GM18505 (cell line): Measurements from ENCODE around the gene DENND2A.

Source experiments
- ATAC-seq: cut with Tn5 transposase; IDR thresholded peaks from one replicate; pipeline ENCODE4 v1.9.1; 2021; ENCODE audit not compliant: unreplicated experiment
- POLR2A ChIP-seq: IDR thresholded peaks from 4 replicates; pipeline ENCODE4 v1.6.1; 2011; ENCODE audit warnings: borderline replicate concordance; ENCODE audit not compliant: insufficient read depth, insufficient read length; ENCODE audit errors: extremely low read depth

Gene DENND2A, protein sequence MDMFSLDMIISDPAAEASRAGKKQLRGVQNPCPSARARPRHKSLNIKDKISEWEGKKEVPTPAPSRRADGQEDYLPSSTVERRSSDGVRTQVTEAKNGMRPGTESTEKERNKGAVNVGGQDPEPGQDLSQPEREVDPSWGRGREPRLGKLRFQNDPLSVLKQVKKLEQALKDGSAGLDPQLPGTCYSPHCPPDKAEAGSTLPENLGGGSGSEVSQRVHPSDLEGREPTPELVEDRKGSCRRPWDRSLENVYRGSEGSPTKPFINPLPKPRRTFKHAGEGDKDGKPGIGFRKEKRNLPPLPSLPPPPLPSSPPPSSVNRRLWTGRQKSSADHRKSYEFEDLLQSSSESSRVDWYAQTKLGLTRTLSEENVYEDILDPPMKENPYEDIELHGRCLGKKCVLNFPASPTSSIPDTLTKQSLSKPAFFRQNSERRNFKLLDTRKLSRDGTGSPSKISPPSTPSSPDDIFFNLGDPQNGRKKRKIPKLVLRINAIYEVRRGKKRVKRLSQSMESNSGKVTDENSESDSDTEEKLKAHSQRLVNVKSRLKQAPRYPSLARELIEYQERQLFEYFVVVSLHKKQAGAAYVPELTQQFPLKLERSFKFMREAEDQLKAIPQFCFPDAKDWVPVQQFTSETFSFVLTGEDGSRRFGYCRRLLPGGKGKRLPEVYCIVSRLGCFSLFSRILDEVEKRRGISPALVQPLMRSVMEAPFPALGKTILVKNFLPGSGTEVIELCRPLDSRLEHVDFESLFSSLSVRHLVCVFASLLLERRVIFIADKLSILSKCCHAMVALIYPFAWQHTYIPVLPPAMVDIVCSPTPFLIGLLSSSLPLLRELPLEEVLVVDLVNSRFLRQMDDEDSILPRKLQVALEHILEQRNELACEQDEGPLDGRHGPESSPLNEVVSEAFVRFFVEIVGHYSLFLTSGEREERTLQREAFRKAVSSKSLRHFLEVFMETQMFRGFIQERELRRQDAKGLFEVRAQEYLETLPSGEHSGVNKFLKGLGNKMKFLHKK

DNA sequence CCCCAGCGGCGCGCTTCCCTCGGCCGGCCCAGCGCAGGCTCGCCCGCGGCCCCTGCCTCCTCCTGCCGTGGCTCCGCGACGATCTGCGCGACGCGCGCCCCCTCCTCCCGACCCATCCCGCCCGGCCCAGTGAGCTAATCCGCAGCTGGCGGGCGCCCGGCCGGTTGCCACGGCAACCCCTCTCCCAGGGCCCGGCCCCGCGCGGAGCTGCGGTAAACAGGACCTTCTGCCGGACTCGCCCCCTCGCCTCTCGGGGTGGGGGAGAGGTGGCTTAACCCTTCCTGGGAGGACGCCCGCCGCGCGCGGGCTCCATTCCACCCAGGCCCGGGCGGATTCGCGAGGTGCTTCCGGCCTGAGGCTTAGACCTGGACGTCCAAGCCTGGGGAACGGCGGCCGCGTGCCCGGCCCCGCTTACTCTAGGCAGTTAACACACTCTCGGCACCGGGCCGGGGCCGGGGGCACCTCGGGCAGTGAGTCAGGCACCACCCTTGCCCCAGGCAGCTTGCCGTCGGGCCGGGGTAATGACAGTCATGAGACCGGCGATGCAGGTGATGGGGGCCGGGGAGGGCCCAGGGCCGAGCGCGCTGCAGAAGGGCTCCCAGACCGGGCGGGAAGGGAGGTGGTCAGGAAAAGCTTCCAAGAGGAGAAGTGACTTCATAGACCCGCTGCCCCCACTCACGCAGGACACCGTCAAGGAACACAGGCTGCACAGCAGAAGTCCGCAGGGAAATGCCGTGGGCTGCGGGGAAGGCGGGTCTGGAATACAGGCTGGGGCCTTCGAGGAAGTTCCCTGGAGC is at the start of gene DENND2A:
DENND2A (minus strand) TSS at position 87 of the 797 bp plus-strand sequence. CDS start 38,416 bp downstream, outside the sequence.
- no peak for TF ChIP-seq POLR2A
- no peak for ATAC-seq

DNA sequence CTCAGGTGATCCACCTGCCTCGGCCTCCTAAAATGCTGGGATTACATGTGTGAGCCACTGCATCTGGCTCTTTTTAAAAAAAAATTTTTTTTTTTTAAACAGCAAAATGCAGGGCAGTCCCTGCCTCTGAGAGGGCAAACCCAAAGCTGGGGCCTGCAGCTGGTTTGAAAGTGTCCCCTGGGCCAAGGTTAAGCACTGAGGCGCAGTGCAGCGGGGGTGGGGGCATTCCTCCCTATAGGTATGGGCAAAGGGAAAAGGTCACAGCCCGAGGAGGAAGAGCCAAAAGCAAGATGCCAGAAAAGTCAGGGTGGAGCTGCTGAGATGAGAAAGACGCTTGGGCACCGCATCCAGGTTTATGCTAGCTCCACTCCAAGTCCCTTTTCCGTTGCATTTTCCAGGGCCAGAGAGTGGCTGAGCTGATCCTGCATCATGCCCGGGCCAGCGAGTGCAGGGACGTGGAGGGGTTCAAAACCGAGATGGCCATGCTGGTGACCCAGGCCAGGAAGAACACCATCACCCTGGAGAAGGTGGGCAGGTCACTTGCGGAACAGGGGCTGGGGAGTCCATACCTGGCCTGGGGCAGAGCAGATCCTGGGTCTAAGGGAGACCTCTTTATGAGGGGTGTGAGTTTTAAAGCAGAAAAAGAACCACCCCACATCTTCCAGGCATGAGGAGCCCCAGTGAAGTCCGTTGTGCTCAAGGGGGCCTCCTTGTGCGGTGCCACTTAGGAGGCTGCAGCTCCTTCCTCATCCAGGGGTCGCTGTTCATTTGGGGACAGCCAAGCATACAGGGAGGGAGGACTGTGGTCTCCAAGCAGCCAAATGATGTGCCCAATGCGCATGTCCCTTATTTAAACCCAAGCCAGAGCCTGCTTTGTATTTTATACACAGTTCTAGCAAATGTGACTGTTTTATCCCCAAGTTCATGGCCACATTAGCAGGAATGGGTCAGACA is 48.9 kb upstream of the DENND2A start:
- ATAC-seq = no peak

DNA sequence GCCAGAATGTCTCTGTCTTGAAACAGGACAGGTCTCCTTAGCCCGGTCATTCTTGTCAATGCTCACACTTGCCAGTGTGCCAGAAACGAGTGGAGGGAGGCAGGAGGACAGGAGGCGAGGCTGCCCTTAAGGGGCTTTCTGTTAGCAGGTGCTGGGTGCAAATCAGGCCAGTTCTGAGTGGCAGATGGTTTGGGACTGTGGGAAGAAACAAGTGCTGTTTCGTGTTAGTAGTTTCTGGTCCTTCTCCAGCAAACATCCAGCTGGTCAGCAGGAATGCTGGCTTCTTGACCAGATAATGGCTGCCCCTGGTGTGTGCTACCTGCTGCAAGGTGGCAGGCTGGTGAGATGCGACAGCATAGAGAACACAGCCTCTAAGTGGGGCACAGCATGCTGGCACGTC is 47.7 kb upstream of the DENND2A start:
- ATAC-seq = no peak
- TF ChIP-seq POLR2A = no peak

More for the DNA sequence above, 48.9 kb upstream of the DENND2A start:
- TF ChIP-seq POLR2A = no peak

DNA sequence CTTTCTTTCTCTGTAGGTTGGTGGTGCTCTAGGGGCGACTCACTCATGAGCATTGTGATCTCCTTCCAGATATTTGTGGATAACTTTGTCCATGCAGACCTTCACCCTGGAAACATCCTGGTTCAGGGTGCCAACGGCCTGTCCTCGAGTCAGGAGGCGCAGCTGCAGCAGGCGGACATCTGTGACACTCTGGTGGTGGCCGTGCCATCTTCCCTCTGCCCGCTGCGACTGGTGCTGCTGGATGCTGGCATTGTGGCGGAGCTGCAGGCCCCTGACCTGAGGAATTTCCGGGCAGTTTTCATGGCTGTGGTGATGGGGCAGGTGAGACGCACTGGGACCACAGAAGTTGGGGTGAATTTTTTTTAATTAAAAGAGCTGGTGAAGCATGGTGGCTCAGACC is 46.3 kb upstream of the DENND2A start:
- ATAC-seq = no peak
- no peak for TF ChIP-seq POLR2A

DNA sequence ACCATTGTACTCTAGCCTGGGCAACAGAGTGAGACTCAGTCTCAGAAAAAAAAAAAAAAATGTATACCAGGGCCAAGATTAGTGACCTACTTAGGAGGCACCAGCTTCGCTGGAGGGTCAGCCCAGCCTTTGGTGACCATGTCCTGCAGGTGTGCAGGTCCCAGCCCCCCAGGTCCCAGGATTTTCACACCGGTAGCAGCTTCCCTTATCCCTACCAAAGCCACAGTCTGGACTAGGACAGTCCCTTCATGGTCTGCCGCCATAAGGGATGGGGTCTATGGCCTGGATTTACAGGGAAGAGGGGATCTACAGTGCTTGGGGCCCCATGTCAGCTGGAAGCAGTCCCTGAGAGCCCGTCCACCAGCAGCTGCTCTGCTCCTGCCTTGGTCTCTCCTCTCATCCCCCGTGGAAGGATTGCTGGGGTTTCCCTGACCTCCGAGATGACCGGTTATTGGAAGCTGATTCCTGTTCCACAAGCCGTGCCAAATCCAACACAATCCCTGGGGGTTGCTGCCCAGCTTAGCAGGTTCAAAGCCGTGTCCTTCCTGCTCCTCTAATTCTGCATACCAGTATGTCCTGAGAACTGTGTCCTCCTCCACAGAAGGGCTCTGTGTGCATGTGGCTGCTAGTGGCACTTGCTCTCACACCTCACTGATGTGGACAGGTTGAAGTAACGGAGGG is 44.9 kb upstream of the DENND2A start:
- ATAC-seq = no peak
- TF ChIP-seq POLR2A = no peak

DNA sequence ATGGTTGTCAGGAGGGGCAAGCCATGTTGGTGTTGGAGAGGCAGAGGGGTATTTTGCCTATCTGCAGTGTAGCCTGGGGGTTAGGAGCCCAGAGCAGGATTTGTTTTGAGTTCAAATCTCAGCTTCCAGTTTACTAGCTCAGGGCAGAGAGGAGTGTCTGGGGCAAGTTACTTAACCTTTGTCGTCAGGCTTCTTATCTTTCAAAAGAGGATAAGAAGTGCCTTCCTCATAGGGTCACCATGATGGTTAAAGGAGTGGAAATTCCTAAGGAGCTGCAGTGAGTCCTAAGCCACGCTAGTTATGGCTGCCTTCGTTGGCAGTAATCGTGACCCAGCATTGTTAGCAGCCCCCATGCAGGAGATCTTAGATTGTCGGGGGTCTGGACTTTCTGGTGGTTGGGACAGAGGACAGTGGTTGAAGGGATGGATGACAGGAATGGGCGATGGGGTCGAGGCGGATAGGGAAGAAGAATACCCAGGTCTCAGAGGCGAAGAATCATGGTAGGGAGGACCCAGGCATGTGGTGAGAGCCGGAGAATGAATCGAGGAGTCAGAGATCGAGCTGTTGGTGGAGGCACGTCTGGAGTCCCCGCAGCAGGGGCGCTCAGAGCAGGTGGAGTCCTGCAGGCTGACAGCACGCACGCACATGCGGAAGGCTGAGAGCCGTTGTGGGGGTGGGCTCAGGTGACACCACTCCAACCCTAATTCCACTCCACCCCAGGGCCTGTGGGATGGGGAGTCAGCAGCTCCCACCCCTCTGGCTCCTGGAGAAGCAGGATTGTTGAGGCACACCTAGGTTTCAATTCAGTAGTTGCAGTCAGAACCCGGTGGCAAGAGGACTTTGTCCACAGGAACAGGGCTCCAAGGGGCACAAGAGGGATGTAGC is 43.7 kb upstream of the DENND2A start:
- TF ChIP-seq POLR2A = no peak
- ATAC-seq = no peak

DNA sequence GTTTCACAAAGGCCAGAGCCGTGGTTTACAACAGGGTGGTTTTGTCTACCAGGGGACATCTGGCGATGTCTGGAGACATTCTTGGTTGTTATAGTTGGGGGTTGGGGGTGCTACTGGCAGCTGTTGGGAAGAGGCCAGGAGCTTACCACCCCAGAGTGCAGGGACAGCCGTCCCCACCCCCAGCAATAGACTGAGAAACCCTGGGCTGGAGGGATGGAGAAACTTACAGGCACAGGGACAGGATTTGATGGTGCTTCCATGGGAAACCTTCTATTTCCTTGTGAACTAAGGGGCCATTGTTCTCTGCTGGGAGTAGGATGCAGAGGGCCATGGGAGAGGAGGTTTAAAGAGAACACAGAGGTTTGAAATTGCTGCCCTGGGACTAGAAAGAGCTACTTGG is 43.0 kb upstream of the DENND2A start:
- ATAC-seq = no peak
- no peak for TF ChIP-seq POLR2A

DNA sequence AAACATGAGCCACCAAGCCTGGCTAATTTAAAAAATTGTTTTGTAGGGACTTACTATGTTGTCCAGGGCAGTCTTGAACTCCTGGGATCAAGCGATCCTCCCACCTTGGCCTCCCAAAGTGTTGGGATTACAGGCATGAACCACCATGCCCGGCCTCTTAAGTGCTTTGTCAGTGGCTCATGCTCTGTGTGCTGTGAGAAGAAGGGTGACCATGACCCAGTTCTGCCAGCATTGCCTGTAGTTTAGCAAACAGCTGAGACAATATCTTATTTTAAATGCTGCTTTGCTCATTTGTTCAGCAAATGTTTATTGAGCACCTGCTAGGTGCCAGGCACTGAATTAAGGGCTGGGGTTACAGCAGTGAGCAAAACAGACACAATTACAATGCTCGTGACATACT is 41.2 kb upstream of the DENND2A start:
- ATAC-seq = no peak
- TF ChIP-seq POLR2A = no peak

DNA sequence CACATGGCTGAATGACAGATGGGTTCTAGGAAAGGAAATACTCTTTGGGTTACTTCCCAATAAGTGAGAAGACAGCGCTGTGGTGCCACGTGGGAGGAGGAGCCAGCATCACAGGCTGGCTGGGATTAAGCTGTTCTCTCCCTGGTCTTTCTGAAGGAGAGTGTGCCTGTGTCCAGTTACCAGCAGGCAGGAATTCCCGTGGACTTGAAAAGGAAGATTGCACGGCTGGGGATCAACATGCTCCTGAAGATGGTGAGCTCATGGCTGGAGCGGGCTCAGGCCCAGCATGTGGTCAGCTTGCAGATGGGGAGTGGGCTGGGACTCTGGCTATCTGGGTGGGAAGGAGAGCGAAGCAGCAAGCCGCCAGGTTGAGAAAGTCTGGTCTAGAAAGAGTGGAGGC is 40.3 kb upstream of the DENND2A start:
- no peak for ATAC-seq
- TF ChIP-seq POLR2A = no peak

DNA sequence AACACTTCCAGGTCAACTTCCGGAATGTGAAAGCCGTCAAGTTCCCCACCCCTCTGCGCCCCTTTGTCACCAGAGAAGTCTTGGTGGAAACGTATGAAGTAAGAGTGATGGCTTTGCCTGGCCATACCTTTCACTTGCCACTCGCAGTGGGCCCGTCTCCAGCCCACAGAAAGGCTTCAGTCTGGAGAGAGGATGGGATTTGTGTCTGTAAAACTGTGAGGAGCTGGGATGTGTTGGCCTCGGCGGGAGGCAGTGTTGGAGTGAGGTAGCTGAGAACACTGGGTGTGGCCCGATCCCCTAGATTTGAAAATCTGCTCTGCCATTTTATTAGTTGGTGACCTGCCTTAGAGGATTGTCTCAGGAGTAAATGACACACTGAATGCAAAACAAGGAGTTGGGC is 38.6 kb upstream of the DENND2A start:
- ATAC-seq = no peak
- no peak for TF ChIP-seq POLR2A

DNA sequence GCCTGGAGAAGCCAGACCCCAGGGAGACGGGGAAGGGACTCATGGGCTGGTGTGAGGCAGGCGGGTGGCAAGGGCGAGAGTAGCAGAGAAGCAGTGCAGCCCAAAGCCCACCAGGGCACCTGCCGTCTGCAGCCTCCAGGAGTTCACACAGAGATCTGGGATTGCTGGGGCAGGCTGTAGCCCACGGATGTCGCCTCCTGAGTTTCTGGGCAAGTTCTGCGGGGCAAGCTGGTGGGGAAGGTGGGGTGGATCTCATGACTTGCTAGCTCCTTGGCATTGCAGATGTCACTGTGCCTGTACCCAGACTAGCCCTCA is 38.2 kb upstream of the DENND2A start:
- no peak for ATAC-seq
- no peak for TF ChIP-seq POLR2A
